ENCODE data around the gene CFAP46. TPM values are rescaled to one million over a fixed set of nuclear protein-coding genes. Genes with fewer than 3 reads are reported as not detected.

Gene CFAP46
- total RNA-seq, 2 experiments from 2014 or later = not detected

- Histone ChIP-seq H3K4me3 (ENCODE audit: low read depth, low read length, poor library complexity, severe bottlenecking) (no peak overlapping the region), H3K4me2 (ENCODE audit: low read length) (no peak overlapping the region), H3K9me3 (ENCODE audit: low read length) (no peaks in the 10 kb centered on the region), H4K20me1 (ENCODE audit: insufficient read depth, low read length) (no peaks in the 10 kb centered on the region), H3K79me2 (ENCODE audit: insufficient read depth, low read depth, low read length) (no peaks in the 10 kb centered on the region), H3K9me2 (ENCODE audit: insufficient read depth, low read length) (no peaks in the 10 kb centered on the region), H3K36me3 (ENCODE audit: insufficient read depth, low read length) (no peaks in the 10 kb centered on the region), H3K4me1 (ENCODE audit: insufficient read depth, low read length, poor library complexity, severe bottlenecking) (no peaks in the 10 kb centered on the region), H2AFZ (ENCODE audit: low read length) (no peak overlapping the region), H3K27ac (ENCODE audit: low read depth, low read length, poor library complexity, severe bottlenecking) (no peak overlapping the region)
- DNase-seq (ENCODE audit: low spot score) = no peak
- POLR2A ChIA-PET = no interaction called here
- no TSS peak for BruUV-seq (replicated peaks)
- CTCF ChIA-PET (ENCODE audit: unreplicated experiment) = no interaction called here
- TF ChIP-seq, protein P1, sequence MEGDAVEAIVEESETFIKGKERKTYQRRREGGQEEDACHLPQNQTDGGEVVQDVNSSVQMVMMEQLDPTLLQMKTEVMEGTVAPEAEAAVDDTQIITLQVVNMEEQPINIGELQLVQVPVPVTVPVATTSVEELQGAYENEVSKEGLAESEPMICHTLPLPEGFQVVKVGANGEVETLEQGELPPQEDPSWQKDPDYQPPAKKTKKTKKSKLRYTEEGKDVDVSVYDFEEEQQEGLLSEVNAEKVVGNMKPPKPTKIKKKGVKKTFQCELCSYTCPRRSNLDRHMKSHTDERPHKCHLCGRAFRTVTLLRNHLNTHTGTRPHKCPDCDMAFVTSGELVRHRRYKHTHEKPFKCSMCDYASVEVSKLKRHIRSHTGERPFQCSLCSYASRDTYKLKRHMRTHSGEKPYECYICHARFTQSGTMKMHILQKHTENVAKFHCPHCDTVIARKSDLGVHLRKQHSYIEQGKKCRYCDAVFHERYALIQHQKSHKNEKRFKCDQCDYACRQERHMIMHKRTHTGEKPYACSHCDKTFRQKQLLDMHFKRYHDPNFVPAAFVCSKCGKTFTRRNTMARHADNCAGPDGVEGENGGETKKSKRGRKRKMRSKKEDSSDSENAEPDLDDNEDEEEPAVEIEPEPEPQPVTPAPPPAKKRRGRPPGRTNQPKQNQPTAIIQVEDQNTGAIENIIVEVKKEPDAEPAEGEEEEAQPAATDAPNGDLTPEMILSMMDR (conservative IDR thresholded peaks at IDR 0.05; ENCODE audit: low read length) = no peak
- no peak for TF ChIP-seq EZH2phosphoT487 (IDR thresholded peaks at IDR 0.05; ENCODE audit: borderline replicate concordance, low read depth, low read length)
- intact Hi-C loops (cut with micrococcal nuclease; ENCODE audit: unreplicated experiment) = no loop called here
These were observed 159.0 kb downstream of the CFAP46 start for GRCh38 chr10:132783165-132783939.

DNA sequence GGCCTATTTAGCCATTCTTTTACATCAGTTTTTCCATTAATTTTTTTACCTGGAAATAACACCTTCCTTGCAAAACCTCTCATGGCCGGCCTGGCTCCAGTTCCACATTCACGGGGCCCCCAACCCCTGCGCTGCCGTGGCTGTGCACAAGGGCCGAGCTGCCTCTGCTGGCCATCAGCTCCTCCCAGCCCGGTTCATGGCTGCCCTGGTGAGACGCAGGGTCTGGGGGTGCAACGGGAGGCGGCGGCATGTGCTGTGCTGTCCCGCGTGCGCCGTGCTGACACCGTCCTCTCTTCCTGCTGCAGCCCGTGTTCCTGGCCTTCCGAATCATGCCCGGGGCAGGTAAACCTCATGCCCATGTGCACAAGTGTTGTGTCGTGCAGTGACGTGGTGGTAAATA, 160.8 kb downstream of the CFAP46 start:
- DNase-seq (ENCODE audit: low spot score) = no peak
- Histone ChIP-seq H3K9me3 (ENCODE audit: low read length) (no peaks in the 10 kb centered on the region), H3K9me2 (ENCODE audit: insufficient read depth, low read length) (no peaks in the 10 kb centered on the region), H3K4me1 (ENCODE audit: insufficient read depth, low read length, poor library complexity, severe bottlenecking) (no peaks in the 10 kb centered on the region), H3K4me3 (ENCODE audit: low read depth, low read length, poor library complexity, severe bottlenecking) (no peak overlapping the region), H4K20me1 (ENCODE audit: insufficient read depth, low read length) (no peaks in the 10 kb centered on the region), H3K36me3 (ENCODE audit: insufficient read depth, low read length) (no peaks in the 10 kb centered on the region), H2AFZ (ENCODE audit: low read length) (no peak overlapping the region), H3K27ac (ENCODE audit: low read depth, low read length, poor library complexity, severe bottlenecking) (no peak overlapping the region), H3K79me2 (ENCODE audit: insufficient read depth, low read depth, low read length) (no peaks in the 10 kb centered on the region), H3K4me2 (ENCODE audit: low read length) (no peak overlapping the region)
- intact Hi-C loops (cut with micrococcal nuclease; ENCODE audit: unreplicated experiment) = no loop called here
- ChIA-PET CTCF (ENCODE audit: unreplicated experiment) (no interaction called here), POLR2A (no interaction called here)
- TF ChIP-seq, protein P1 (conservative IDR thresholded peaks at IDR 0.05; ENCODE audit: low read length) = no peak
- no peak for TF ChIP-seq EZH2phosphoT487 (IDR thresholded peaks at IDR 0.05; ENCODE audit: borderline replicate concordance, low read depth, low read length)
- BruUV-seq (replicated peaks) = no TSS peak

- intact Hi-C loops (cut with micrococcal nuclease; ENCODE audit: unreplicated experiment) = no loop called here
- TF ChIP-seq EZH2phosphoT487 (IDR thresholded peaks at IDR 0.05; ENCODE audit: borderline replicate concordance, low read depth, low read length) = no peak
- TF ChIP-seq, protein P1 (conservative IDR thresholded peaks at IDR 0.05; ENCODE audit: low read length) = no peak
- ChIA-PET CTCF (ENCODE audit: unreplicated experiment) (no interaction called here), POLR2A (no interaction called here)
- Histone ChIP-seq H3K4me2 (ENCODE audit: low read length) (no peak overlapping the region), H3K27ac (ENCODE audit: low read depth, low read length, poor library complexity, severe bottlenecking) (no peak overlapping the region), H3K9me3 (ENCODE audit: low read length) (no peaks in the 10 kb centered on the region), H3K9me2 (ENCODE audit: insufficient read depth, low read length) (no peaks in the 10 kb centered on the region), H3K4me1 (ENCODE audit: insufficient read depth, low read length, poor library complexity, severe bottlenecking) (no peaks in the 10 kb centered on the region), H3K36me3 (ENCODE audit: insufficient read depth, low read length) (no peaks in the 10 kb centered on the region), H3K4me3 (ENCODE audit: low read depth, low read length, poor library complexity, severe bottlenecking) (no peak overlapping the region), H3K79me2 (ENCODE audit: insufficient read depth, low read depth, low read length) (no peaks in the 10 kb centered on the region), H4K20me1 (ENCODE audit: insufficient read depth, low read length) (no peaks in the 10 kb centered on the region), H2AFZ (ENCODE audit: low read length) (no peak overlapping the region)
- no peak for DNase-seq (ENCODE audit: low spot score)
- BruUV-seq (replicated peaks) = no TSS peak
These were observed 162.0 kb downstream of the CFAP46 start for GRCh38 chr10:132780356-132780755.
